ENCODE data around the gene C4orf50.

Gene C4orf50

DNA sequence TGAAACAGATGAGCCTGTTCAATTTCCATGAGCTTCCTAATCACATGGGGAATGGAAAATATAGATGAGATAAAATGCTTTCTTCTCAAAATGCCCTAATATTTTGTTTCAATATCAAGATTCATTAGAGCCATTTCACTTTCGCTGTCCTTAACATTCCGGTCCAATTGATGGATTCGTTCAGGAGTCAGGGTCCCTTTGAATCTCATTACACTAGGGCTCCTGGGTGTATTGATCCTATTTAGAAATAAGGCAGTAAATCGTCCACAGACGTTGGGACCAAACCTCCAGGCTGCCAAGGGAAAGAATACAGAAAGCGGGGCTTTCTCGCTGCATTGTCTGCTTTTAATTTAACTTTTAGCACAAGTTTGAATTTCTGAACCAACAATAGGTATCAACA lies 104.8 kb downstream of the C4orf50 start:
- TF ChIP-seq, protein P1, sequence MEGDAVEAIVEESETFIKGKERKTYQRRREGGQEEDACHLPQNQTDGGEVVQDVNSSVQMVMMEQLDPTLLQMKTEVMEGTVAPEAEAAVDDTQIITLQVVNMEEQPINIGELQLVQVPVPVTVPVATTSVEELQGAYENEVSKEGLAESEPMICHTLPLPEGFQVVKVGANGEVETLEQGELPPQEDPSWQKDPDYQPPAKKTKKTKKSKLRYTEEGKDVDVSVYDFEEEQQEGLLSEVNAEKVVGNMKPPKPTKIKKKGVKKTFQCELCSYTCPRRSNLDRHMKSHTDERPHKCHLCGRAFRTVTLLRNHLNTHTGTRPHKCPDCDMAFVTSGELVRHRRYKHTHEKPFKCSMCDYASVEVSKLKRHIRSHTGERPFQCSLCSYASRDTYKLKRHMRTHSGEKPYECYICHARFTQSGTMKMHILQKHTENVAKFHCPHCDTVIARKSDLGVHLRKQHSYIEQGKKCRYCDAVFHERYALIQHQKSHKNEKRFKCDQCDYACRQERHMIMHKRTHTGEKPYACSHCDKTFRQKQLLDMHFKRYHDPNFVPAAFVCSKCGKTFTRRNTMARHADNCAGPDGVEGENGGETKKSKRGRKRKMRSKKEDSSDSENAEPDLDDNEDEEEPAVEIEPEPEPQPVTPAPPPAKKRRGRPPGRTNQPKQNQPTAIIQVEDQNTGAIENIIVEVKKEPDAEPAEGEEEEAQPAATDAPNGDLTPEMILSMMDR (IDR thresholded peaks at IDR 0.05; ENCODE audit: low read depth, low read length, missing control alignments): no peak
- no peak for DNase-seq (ENCODE audit: low read depth)
- no peak overlapping the region for H3K4me3 ChIP-seq (ENCODE audit: low read depth, low read length)

DNA sequence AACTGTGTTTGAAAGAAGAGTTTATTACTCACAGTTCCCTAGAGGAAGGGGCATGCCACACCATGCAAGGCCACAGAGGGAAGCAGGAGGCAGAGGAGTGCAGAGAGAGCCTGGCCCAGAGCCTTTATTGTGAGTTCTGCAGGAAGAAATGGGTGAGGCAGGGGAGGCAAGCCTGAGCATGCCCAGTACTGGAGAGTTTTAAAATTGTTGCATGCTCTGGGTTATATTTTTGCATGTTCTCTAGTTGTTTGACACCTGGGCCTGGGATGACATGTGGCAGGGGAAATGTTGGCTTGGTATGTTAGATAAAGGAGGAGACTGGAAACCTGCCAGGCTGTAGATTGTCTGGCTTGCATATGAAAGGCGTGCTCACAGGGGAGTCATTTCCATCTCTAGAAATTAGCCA lies 105.6 kb downstream of the C4orf50 start:
- DNase-seq (ENCODE audit: low read depth): no peak
- H3K4me3 ChIP-seq (ENCODE audit: low read depth, low read length): no peak overlapping the region
- TF ChIP-seq, protein P1 (IDR thresholded peaks at IDR 0.05; ENCODE audit: low read depth, low read length, missing control alignments): no peak

- DNase-seq (ENCODE audit: low read depth): no peak
- TF ChIP-seq, protein P1 (IDR thresholded peaks at IDR 0.05; ENCODE audit: low read depth, low read length, missing control alignments): no peak
- no peak overlapping the region for H3K4me3 ChIP-seq (ENCODE audit: low read depth, low read length)
Observed at GRCh38 chr4:5908876-5909427, 109.3 kb downstream of the C4orf50 start.

- no peak overlapping the region for H3K4me3 ChIP-seq (ENCODE audit: low read depth, low read length)
Observed at GRCh38 chr4:5906191-5906590, 112.0 kb downstream of the C4orf50 start.

GRCh38 chr4:5905714-5906113 lies 112.5 kb downstream of the C4orf50 start:
- no peak for DNase-seq (ENCODE audit: low read depth)
- TF ChIP-seq, protein P1 (IDR thresholded peaks at IDR 0.05; ENCODE audit: low read depth, low read length, missing control alignments): no peak
- no peak overlapping the region for H3K4me3 ChIP-seq (ENCODE audit: low read depth, low read length)

More at GRCh38 chr4:5906191-5906590, 112.0 kb downstream of the C4orf50 start:
- TF ChIP-seq, protein P1 (IDR thresholded peaks at IDR 0.05; ENCODE audit: low read depth, low read length, missing control alignments): no peak
- no peak for DNase-seq (ENCODE audit: low read depth)

DNA sequence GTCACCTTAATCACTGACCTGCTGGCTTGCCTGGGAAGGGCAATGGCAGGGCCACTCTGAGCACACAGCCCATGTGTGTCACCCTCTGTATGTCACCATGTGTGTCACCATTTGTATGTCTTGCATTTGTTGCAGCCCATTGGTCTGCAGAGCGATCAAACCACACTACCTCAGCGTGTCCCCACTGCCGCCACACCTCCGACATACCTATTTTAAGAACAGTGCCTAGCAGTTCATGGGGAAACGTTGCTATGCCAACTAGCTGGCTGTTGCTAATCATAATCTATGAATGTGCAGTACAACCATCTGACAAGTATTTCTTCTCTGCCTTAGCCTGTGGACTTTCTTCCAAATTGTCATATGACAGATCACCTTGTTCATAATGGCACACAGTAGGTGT lies 117.4 kb downstream of the C4orf50 start:
- DNase-seq (ENCODE audit: low read depth): no peak
- H3K4me3 ChIP-seq (ENCODE audit: low read depth, low read length): no peak overlapping the region
- TF ChIP-seq, protein P1 (IDR thresholded peaks at IDR 0.05; ENCODE audit: low read depth, low read length, missing control alignments): no peak

DNA sequence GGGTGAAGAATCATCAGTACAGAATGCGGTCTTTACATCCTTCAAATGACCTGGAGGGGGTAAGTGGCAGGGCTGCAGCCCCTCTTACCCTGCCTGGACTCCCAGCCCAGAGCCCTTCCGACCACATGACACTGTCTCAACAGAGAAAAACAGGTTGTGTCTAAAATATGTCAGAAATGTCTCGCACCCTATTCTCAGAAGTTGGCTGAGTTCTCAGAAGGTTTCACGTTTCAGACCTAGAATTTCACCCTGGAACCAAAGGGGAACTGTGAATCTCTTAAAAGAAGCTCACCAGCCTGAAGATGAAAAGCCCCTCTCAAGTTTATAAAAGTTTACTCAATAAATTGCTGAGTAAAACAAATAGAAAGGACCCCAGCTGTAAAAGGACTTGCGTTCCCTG lies 118.3 kb downstream of the C4orf50 start:
- TF ChIP-seq, protein P1 (IDR thresholded peaks at IDR 0.05; ENCODE audit: low read depth, low read length, missing control alignments): no peak
- DNase-seq (ENCODE audit: low read depth): no peak
- no peak overlapping the region for H3K4me3 ChIP-seq (ENCODE audit: low read depth, low read length)

Measured in GM12864 (cell line).